GM12801 (cell line): ENCODE data around the gene PDZK1IP1.

Source experiments
- TF ChIP-seq, protein P1 (sequence below): IDR thresholded peaks from one replicate; pipeline ENCODE4 v1.5.1; 2011; ENCODE audit warnings: control low read depth; ENCODE audit not compliant: insufficient read length; ENCODE audit errors: extremely low read depth

PDZK1IP1 gene

DNA sequence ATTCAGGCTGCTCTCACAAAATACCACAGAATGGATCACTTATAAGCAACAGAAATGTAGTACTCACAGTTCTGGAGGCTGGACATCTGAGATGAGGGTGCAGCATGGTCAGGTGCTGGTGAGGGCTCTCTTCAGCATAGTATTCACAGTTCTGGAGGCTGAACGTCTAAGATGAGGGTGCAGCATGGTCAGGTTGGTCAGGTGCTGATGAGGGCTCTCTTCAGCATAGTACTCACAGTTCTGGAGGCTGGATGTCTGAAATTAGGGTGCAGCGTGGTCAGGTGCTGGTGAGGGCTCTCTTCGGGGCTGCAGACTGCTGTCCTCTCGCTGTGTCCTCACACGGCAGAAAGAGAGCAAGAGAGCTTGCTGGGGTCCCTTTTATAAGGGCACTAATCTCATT lies 17.1 kb downstream of the PDZK1IP1 start:
- TF ChIP-seq, protein P1, sequence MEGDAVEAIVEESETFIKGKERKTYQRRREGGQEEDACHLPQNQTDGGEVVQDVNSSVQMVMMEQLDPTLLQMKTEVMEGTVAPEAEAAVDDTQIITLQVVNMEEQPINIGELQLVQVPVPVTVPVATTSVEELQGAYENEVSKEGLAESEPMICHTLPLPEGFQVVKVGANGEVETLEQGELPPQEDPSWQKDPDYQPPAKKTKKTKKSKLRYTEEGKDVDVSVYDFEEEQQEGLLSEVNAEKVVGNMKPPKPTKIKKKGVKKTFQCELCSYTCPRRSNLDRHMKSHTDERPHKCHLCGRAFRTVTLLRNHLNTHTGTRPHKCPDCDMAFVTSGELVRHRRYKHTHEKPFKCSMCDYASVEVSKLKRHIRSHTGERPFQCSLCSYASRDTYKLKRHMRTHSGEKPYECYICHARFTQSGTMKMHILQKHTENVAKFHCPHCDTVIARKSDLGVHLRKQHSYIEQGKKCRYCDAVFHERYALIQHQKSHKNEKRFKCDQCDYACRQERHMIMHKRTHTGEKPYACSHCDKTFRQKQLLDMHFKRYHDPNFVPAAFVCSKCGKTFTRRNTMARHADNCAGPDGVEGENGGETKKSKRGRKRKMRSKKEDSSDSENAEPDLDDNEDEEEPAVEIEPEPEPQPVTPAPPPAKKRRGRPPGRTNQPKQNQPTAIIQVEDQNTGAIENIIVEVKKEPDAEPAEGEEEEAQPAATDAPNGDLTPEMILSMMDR = no peak

DNA sequence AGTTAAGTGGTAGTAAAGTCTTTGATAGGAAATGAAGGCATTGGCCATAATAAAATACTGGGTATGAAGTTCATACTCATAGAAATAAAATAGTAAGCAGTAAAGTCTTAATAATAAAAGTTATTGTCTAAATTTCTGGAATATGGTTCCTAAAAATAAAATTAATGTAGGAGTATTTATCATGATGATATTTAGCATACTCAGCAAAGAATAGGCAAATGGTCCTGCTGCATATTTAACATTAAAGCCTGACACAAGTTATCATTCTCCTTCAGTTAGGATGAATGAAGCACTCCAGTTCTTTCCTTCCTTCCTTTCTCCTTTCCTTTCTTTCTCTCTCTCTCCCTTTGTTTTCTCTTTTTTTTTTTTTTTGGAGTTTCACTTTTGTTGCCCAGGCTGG lies 25.3 kb downstream of the PDZK1IP1 start:
- TF ChIP-seq, protein P1 = no peak

DNA sequence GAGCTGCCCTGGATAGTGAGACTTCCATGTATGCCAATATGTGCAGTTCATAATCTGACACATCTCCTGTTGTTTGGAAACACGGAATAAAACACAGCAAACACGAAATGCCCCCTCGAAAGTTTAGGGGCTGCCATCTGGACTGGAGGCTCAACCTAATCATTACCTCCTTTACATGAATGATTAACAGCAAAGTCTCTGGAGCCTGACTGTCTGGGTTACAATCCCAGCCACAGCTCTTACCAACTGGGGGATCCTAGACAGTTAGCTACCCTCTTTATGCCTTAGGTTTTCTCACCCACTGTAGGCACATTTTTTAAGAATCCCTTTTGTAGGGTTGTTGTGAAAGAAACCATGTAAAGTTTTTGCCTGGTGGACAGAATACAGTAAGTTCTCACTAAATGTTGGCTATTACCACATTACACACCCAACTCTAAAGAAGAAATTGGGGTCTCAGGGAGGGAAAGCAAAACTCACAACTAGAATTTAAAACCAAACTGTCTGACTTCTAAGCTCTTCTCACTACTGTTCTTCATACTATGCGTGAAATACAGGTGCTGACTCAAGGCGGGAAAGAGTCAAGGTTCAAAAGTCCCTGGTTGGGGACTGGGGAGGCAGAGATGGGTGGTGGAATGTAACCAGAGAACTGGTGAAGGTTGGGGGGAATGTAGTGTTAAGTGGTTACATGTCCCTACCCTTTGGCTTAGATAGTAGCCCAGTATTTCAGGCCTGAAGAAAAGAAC lies 28.4 kb downstream of the PDZK1IP1 start:
- TF ChIP-seq, protein P1 = no peak

DNA sequence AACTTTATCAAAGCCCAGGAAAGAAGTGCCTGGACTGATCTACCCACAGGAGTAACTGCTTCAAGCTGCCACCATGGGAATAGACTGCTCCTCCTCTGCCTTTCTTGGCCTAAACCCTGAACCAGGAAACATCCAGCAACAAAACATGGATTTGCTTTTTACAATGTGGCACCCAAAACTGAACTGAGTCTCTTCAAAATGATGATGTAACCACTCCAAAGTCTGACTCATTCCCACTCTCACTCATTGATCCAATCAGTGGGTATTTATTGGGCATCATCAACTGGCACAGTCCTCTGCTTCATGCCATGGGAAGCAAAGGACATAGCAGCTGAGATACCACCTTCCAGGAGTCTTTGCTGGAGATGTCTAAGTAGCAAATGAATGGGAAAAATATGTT lies 29.1 kb downstream of the PDZK1IP1 start:
- TF ChIP-seq, protein P1 = no peak

DNA sequence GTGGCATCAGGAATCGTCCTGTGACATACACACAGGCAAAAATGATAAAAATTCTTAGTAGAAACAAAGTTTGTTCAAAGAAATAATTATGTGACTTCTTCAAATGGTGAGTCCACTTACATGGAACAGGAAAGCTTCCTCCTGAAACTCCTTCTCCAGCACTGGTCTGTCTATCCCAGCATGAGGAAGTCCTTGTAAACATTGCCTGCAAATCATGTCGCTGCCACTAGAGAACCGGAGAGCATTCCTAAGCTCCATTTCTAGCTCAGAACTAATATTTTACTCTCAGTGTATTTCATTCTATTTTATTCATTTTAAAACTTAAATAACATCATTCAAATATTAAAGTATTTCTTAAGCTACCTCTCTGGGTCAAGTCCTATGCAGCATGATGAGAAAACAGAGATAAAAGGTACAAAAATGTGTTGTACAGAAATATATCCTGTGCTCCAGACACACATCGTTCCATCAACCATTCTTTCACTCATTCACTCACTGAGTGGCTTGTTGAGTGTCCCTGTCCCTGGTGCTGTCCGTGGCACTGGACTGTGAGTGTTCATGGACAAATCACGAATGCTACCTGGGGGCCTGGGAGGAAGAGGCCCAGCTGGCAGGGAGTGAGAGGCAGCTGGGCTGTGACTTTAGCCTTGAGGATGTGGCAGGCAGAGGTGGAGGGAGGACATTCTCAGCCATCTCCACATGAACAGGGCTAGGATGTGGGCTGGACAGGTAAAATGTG lies 42.6 kb downstream of the PDZK1IP1 start:
- TF ChIP-seq, protein P1 = no peak

DNA sequence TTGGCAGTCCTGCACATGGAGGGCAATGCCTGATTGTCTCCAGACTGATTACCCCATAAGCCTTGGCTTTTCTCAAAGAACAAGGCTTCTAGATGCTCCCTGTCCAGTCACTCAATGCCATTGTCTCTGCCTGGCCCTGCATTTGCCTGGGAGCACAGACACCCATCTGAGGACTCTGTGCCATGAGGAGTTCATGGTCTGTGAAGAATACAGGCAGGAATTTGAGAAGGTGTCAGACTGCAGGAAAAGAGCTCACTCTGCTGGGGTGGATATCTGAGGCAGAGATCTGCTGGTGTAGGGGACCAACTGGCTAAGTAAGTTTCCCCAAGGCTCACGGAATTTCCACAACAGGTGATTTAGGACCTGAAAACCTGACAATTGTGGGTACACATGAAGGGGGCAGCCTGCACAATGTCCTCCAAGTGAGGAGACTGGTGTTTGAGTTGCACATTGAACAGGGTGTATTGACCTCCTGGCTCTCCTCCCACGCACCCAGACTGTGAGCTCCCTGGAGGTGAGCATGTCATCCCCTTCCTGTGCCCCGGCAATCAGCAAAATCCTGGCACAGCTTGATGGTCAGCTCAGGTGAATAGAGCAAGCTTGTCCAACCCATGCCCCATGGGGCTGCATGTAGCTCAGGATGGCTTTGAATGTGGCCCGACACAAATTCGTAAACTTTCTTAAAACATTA lies 51.8 kb downstream of the PDZK1IP1 start:
- TF ChIP-seq, protein P1 = no peak

DNA sequence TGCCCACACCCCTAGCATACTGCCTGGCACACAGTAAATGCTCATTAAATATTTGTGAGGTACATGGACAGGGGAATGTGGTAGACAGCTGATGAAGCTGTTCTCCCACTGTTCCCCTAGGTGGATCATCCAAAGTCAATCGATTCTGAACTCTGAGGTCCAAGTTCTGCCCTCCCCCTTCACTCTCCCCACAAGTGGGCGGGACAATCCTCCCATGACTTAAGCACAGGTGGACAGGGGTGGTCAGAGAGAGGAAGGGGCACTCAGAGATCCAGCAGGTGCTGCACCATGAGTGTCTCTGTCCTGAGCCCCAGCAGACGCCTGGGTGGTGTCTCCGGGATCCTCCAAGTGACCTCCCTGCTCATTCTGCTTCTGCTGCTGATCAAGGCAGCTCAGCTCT lies 52.6 kb downstream of the PDZK1IP1 start, which contains the start of gene CYP4A22:
Gene CYP4A22, plus strand, starts transcription at position 244 of the 400 bp plus-strand sequence. Its CDS starts 45 bp downstream, at position 289.
- TF ChIP-seq, protein P1 = no peak
